Measurements from ENCODE around the gene OLFM3.

Gene OLFM3

GRCh38 chr1:101797722-101798121 lies 199.0 kb downstream of the OLFM3 start:
- no peak for DNase-seq (ENCODE audit: extremely low read depth, low read depth)
- TF ChIP-seq CTCF (IDR thresholded peaks at IDR 0.05; ENCODE audit: low read depth, low read length) = no peak

- DNase-seq (ENCODE audit: extremely low read depth, low read depth) = no peak
- TF ChIP-seq CTCF (IDR thresholded peaks at IDR 0.05; ENCODE audit: low read depth, low read length) = no peak
Measured at GRCh38 chr1:101781201-101781831, 215.4 kb downstream of the OLFM3 start.

- DNase-seq (ENCODE audit: extremely low read depth, low read depth) = no peak
- TF ChIP-seq CTCF (IDR thresholded peaks at IDR 0.05; ENCODE audit: low read depth, low read length) = no peak; the same call in 1 of the 2 replicates
Measured at GRCh38 chr1:101769520-101769919, 227.2 kb downstream of the OLFM3 start.

GRCh38 chr1:101757985-101758384 lies 238.7 kb downstream of the OLFM3 start:
- TF ChIP-seq CTCF (IDR thresholded peaks at IDR 0.05; ENCODE audit: low read depth, low read length) = no peak
- DNase-seq (ENCODE audit: extremely low read depth, low read depth) = no peak

- no peak for TF ChIP-seq CTCF (IDR thresholded peaks at IDR 0.05; ENCODE audit: low read depth, low read length)
- DNase-seq (ENCODE audit: extremely low read depth, low read depth) = no peak
Measured at GRCh38 chr1:101756411-101756810, 240.3 kb downstream of the OLFM3 start.

Data from AG09319 (cell line).